ENCODE measurements around the gene DLGAP1. TPM values are rescaled to one million over a fixed set of nuclear protein-coding genes. Genes with fewer than 3 reads are reported as not detected.

Gene DLGAP1
- total and polyA plus RNA-seq, 2 experiments from 2014 or later: 17.0 to 48.5 TPM

GRCh38 chr18:3985664-3986063, 469.4 kb downstream of the DLGAP1 start (continued):
- TF ChIP-seq ZNF114 (CRISPR knock-in tag; IDR thresholded peaks at IDR 0.05) (no peak), JUNB (IDR thresholded peaks at IDR 0.05; ENCODE audit: unreplicated experiment) (no peak), POLR2AphosphoS5 (IDR thresholded peaks at IDR 0.05; ENCODE audit: low read depth) (no peak), EZH2phosphoT487 (IDR thresholded peaks at IDR 0.05; ENCODE audit: unreplicated experiment) (no peak), NANOG (IDR thresholded peaks at IDR 0.05; ENCODE audit: borderline replicate concordance) (no peak), EZH2 (IDR thresholded peaks at IDR 0.05; ENCODE audit: low read depth, unreplicated experiment) (no peak)

DNA sequence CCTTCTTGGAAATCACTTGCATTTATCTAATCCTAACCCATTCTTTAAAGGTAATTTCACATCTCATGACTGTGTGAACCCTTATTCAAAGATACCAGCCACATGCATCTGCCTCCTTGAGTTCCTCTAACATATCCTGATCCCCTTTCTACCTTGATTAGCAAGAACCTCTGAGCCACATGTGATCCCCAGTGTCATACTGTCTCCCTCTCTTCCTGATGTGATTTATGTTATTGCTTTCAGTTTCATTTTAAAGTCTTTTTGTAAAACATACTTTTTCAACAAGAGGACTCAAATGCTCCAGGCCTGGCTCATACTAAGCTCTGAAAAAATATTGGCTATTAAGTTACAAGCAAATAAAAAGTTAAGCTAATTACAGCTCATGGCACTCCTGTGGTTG, 470.1 kb downstream of the DLGAP1 start:
- no peaks in the 10 kb centered on the region for H3K4me1 ChIP-seq (ENCODE audit: insufficient read depth)
- H3K9me3 Mint-ChIP-seq: peaks cover 4% of the 10 kb centered on the region; the same call in 1 of the 3 replicates
- no peaks in the 10 kb centered on the region for H3F3A ChIP-seq (replicated peaks; ENCODE audit: low read depth)
- no peaks in the 10 kb centered on the region for H3K27me3 Mint-ChIP-seq (ENCODE audit: insufficient read depth, low read depth, poor library complexity)
- DNase-seq (ENCODE audit: low spot score): no peak
- peaks cover 7% of the 10 kb centered on the region; the same call in 2 of the 3 replicates for H3K36me3 Mint-ChIP-seq (ENCODE audit: low read depth)
- ATAC-seq: no peak
- H3K4me1 Mint-ChIP-seq: peaks cover 19% of the 10 kb centered on the region
- no peak overlapping the region for H3K4me3 ChIP-seq
- H3K27me3 ChIP-seq (ENCODE audit: insufficient read depth): no peaks in the 10 kb centered on the region
- no peaks in the 10 kb centered on the region for H4K20me1 ChIP-seq (replicated peaks; ENCODE audit: insufficient read depth)
- no peak overlapping the region for H3K27ac Mint-ChIP-seq
- TF ChIP-seq CTCF (conservative IDR thresholded peaks at IDR 0.05; ENCODE audit: low read depth in 2 of 2): no peak
- no peak for TF ChIP-seq CREB1 (CRISPR knock-in tag; IDR thresholded peaks at IDR 0.05; ENCODE audit: low read depth)
- no peak for TF ChIP-seq POLR2AphosphoS5 (IDR thresholded peaks at IDR 0.05; ENCODE audit: low read depth)
- no peak for TF ChIP-seq ZNF331 (CRISPR knock-in tag; IDR thresholded peaks at IDR 0.05; ENCODE audit: low read depth)
- no peak for TF ChIP-seq NANOG (IDR thresholded peaks at IDR 0.05; ENCODE audit: borderline replicate concordance)
- no peak for TF ChIP-seq JUNB (IDR thresholded peaks at IDR 0.05; ENCODE audit: unreplicated experiment)
- no peak for TF ChIP-seq EZH2phosphoT487 (IDR thresholded peaks at IDR 0.05; ENCODE audit: unreplicated experiment)
- no peak for TF ChIP-seq EZH2 (IDR thresholded peaks at IDR 0.05; ENCODE audit: low read depth, unreplicated experiment)
- TF ChIP-seq ZNF114 (CRISPR knock-in tag; IDR thresholded peaks at IDR 0.05): no peak
- TF ChIP-seq REST (IDR thresholded peaks at IDR 0.05; ENCODE audit: unreplicated experiment): no peak
- TF ChIP-seq ETS1 (IDR thresholded peaks at IDR 0.05): no peak
- TF ChIP-seq ZNF462 (CRISPR knock-in tag; IDR thresholded peaks at IDR 0.05): no peak
- no peak overlapping the region for H2AFZ ChIP-seq
- no peaks in the 10 kb centered on the region for H3K9me2 ChIP-seq (ENCODE audit: insufficient read depth)
- no peak overlapping the region for H3K4me3 Mint-ChIP-seq
- H3K27ac ChIP-seq (ENCODE audit: low read depth): no peak overlapping the region
- no peaks in the 10 kb centered on the region for H3K79me2 ChIP-seq (replicated peaks; ENCODE audit: insufficient read depth)
- H3K4me2 ChIP-seq: no peak overlapping the region
- no peaks in the 10 kb centered on the region for H3K36me3 ChIP-seq (ENCODE audit: insufficient read depth)

Measured in GM23338 (cell line).